ENCODE measurements around the gene RNF208.

The RNF208 gene

GRCh38 chr9:137185921-137186320 lies 36.1 kb downstream of the RNF208 start:
- no peak overlapping the region for H3K4me3 ChIP-seq (replicated peaks; ENCODE audit: insufficient read depth, low read length)
- TF ChIP-seq REST (IDR thresholded peaks at IDR 0.05; ENCODE audit: insufficient replicate concordance, low read depth) (no peak), POLR2AphosphoS5 (IDR thresholded peaks at IDR 0.05; ENCODE audit: low read depth) (no peak), CTCF (IDR thresholded peaks at IDR 0.05; ENCODE audit: insufficient read depth, low read length) (no peak), SPI1 (IDR thresholded peaks at IDR 0.05; ENCODE audit: borderline replicate concordance, low read depth) (no peak), GABPA (IDR thresholded peaks at IDR 0.05; ENCODE audit: low read depth) (no peak)
- H3K27ac ChIP-seq (replicated peaks) = no peak overlapping the region
- DNase-seq (ENCODE audit: low read depth in 1 of 2, low spot score in 1 of 2) = no peak
- no peaks in the 10 kb centered on the region for H3K27me3 ChIP-seq (ENCODE audit: insufficient read depth, poor library complexity, severe bottlenecking)

- no peak for DNase-seq (ENCODE audit: low read depth in 1 of 2, low spot score in 1 of 2)
- H3K27ac ChIP-seq (replicated peaks) = no peak overlapping the region
- no peaks in the 10 kb centered on the region for H3K27me3 ChIP-seq (ENCODE audit: insufficient read depth, poor library complexity, severe bottlenecking)
- H3K4me3 ChIP-seq (replicated peaks; ENCODE audit: insufficient read depth, low read length) = no peak overlapping the region
- TF ChIP-seq REST (IDR thresholded peaks at IDR 0.05; ENCODE audit: insufficient replicate concordance, low read depth) = no peak
- no peak for TF ChIP-seq POLR2AphosphoS5 (IDR thresholded peaks at IDR 0.05; ENCODE audit: low read depth)
These were observed 37.0 kb downstream of the RNF208 start for GRCh38 chr9:137184881-137185660.

GRCh38 chr9:137183980-137184595 lies 38.0 kb downstream of the RNF208 start:
- no peak for DNase-seq (ENCODE audit: low read depth in 1 of 2, low spot score in 1 of 2)
- Histone ChIP-seq H3K27ac (replicated peaks) (no peak overlapping the region), H3K27me3 (ENCODE audit: insufficient read depth, poor library complexity, severe bottlenecking) (no peaks in the 10 kb centered on the region), H3K4me3 (replicated peaks; ENCODE audit: insufficient read depth, low read length) (no peak overlapping the region)
- TF ChIP-seq CTCF (IDR thresholded peaks at IDR 0.05; ENCODE audit: insufficient read depth, low read length) = no peak
- TF ChIP-seq GABPA (IDR thresholded peaks at IDR 0.05; ENCODE audit: low read depth) = no peak
- no peak for TF ChIP-seq REST (IDR thresholded peaks at IDR 0.05; ENCODE audit: insufficient replicate concordance, low read depth)
- TF ChIP-seq POLR2AphosphoS5 (IDR thresholded peaks at IDR 0.05; ENCODE audit: low read depth) = no peak
- no peak for TF ChIP-seq SPI1 (IDR thresholded peaks at IDR 0.05; ENCODE audit: borderline replicate concordance, low read depth)

Data from HL-60 (cell line).